ENCODE results near the gene KLRD1.

DNA sequence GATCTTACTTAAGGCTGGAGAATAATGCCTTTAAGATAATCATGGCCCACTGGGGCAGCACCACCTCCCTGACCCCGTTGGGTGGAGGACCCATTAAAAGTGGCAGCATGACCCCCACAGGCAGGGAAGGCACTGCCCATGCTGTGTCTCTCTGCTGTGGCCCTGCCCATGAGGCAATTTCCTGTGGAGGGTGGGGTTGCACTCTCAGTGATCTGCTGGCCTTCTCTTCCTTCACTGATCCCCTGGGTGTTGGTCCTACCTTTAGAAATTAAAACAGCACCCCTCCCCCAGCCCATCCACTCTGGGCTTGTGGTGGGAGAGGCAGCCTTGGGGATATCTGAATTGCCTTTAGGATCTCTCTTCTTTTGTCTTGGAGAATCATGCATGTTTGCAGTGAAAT, 64.9 kb downstream of the KLRD1 start:
- TF ChIP-seq EZH2phosphoT487 (IDR thresholded peaks at IDR 0.05; ENCODE audit: low read depth, severe bottlenecking, unreplicated experiment), result no peak
- TF ChIP-seq, protein P1, sequence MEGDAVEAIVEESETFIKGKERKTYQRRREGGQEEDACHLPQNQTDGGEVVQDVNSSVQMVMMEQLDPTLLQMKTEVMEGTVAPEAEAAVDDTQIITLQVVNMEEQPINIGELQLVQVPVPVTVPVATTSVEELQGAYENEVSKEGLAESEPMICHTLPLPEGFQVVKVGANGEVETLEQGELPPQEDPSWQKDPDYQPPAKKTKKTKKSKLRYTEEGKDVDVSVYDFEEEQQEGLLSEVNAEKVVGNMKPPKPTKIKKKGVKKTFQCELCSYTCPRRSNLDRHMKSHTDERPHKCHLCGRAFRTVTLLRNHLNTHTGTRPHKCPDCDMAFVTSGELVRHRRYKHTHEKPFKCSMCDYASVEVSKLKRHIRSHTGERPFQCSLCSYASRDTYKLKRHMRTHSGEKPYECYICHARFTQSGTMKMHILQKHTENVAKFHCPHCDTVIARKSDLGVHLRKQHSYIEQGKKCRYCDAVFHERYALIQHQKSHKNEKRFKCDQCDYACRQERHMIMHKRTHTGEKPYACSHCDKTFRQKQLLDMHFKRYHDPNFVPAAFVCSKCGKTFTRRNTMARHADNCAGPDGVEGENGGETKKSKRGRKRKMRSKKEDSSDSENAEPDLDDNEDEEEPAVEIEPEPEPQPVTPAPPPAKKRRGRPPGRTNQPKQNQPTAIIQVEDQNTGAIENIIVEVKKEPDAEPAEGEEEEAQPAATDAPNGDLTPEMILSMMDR (IDR thresholded peaks at IDR 0.05; ENCODE audit: poor library complexity), result no peak
